HEK293 (cell line): ENCODE results near the gene SPON1.

Experiments
- CTCF ChIA-PET: fragments of 350-600 bp; formaldehyde crosslinking; extraction: SDS; loops from one replicate; lab custom pipeline; 2021; ENCODE audit warnings: antibody characterized with exemption; lab: Yijun Ruan, JAX
- POLR2A ChIA-PET: fragments of 300-600 bp; formaldehyde crosslinking; extraction: SDS; loops from one replicate; lab custom pipeline; 2020; ENCODE audit warnings: antibody characterized with exemption, inconsistent platforms; lab: Yijun Ruan, JAX
- H3K27ac ChIP-seq: fragments of 200-500 bp; sonication (Bioruptor generic); 2 replicates; pipeline ENCODE4 v1.5.1; 2014; ENCODE audit warnings: low read depth, low read length, control low read depth, inconsistent platforms; ENCODE audit errors: extremely low read depth
- H3K36me3 ChIP-seq, 2 experiments: fragments of 200-500 bp in 1 of 2; sonication (Bioruptor generic) in 1 of 2; 1 replicate in 1 of 2; 2 replicates in 1 of 2; pipeline ENCODE4 v1.5.1; 2014 to 2017; ENCODE audit warnings: inconsistent platforms in 2 of 2, low read length in 2 of 2; ENCODE audit not compliant: control insufficient read depth in 2 of 2, insufficient read depth in 1 of 2
- H3K4me1 ChIP-seq: fragments of 200-500 bp; sonication (Bioruptor generic); 2 replicates; pipeline ENCODE4 v1.5.1; 2014; ENCODE audit warnings: mild to moderate bottlenecking, low read length, inconsistent platforms; ENCODE audit not compliant: control insufficient read depth, insufficient read depth
- H3K4me3 ChIP-seq: 2 replicates; pipeline ENCODE4 v1.5.1; 2011; ENCODE audit warnings: low read depth, mild to moderate bottlenecking, control low read depth, low read length, moderate library complexity
- H3K9me3 ChIP-seq: fragments of 200-500 bp; sonication (Bioruptor generic); 2 replicates; pipeline ENCODE4 v1.5.1; 2014; ENCODE audit warnings: low read depth, low read length, inconsistent platforms; ENCODE audit not compliant: control insufficient read depth, insufficient read depth
- EGR2 ChIP-seq: fragments of 450-650 bp; formaldehyde crosslinking; IDR thresholded peaks from 2 replicates; pipeline ENCODE4 v1.5.1; 2016; ENCODE audit warnings: low read depth, missing biosample characterization, missing genetic modification characterization
- KLF1 ChIP-seq: fragments of 450-650 bp; formaldehyde crosslinking; IDR thresholded peaks from 2 replicates; pipeline ENCODE4 v1.5.1; 2016; ENCODE audit warnings: missing biosample characterization, missing genetic modification characterization
- MYNN ChIP-seq: fragments of 450-650 bp; formaldehyde crosslinking; IDR thresholded peaks from 2 replicates; pipeline ENCODE4 v1.5.1; 2016; ENCODE audit warnings: missing biosample characterization, missing genetic modification characterization, borderline replicate concordance
- MZF1 ChIP-seq: fragments of 450-650 bp; formaldehyde crosslinking; IDR thresholded peaks from 2 replicates; pipeline ENCODE4 v1.5.1; 2017; ENCODE audit warnings: missing biosample characterization, missing genetic modification characterization, borderline replicate concordance
- PRDM1 ChIP-seq: fragments of 450-650 bp; formaldehyde crosslinking; IDR thresholded peaks from 2 replicates; pipeline ENCODE4; 2016; ENCODE audit warnings: missing biosample characterization, missing genetic modification characterization
- TRIM28 ChIP-seq: IDR thresholded peaks from 2 replicates; pipeline ENCODE4 v1.6.1; 2011; ENCODE audit warnings: low read length, control low read depth, borderline replicate concordance
- YY2 ChIP-seq: fragments of 450-650 bp; formaldehyde crosslinking; IDR thresholded peaks from 2 replicates; pipeline ENCODE4 v1.5.1; 2016; ENCODE audit warnings: missing biosample characterization, missing genetic modification characterization
- ZBTB26 ChIP-seq: fragments of 450-650 bp; formaldehyde crosslinking; optimal IDR thresholded peaks from 2 replicates; pipeline ENCODE3; 2016; ENCODE audit warnings: missing biosample characterization, mild to moderate bottlenecking, missing genetic modification characterization
- ZNF10 ChIP-seq: fragments of 450-650 bp; formaldehyde crosslinking; IDR thresholded peaks from 2 replicates; pipeline ENCODE4 v1.5.1; 2017; ENCODE audit warnings: missing biosample characterization, missing genetic modification characterization
- ZNF114 ChIP-seq: fragments of 450-650 bp; formaldehyde crosslinking; IDR thresholded peaks from 2 replicates; pipeline ENCODE4 v1.5.0; 2017; ENCODE audit warnings: missing biosample characterization, missing genetic modification characterization
- ZNF133 ChIP-seq: fragments of 450-650 bp; formaldehyde crosslinking; IDR thresholded peaks from 2 replicates; pipeline ENCODE4 v1.5.1; 2016; ENCODE audit warnings: missing biosample characterization, missing genetic modification characterization
- ZNF157 ChIP-seq: fragments of 450-650 bp; formaldehyde crosslinking; IDR thresholded peaks from 2 replicates; pipeline ENCODE4 v1.5.1; 2016; ENCODE audit warnings: missing biosample characterization, missing genetic modification characterization
- ZNF202 ChIP-seq: fragments of 450-650 bp; formaldehyde crosslinking; IDR thresholded peaks from 2 replicates; pipeline ENCODE4 v1.5.1; 2016; ENCODE audit warnings: missing biosample characterization, missing genetic modification characterization, borderline replicate concordance
- ZNF223 ChIP-seq: fragments of 450-650 bp; formaldehyde crosslinking; IDR thresholded peaks from 2 replicates; pipeline ENCODE4 v1.5.1; 2016; ENCODE audit warnings: missing biosample characterization, missing genetic modification characterization
- ZNF280C ChIP-seq: fragments of 450-650 bp; formaldehyde crosslinking; IDR thresholded peaks from 2 replicates; pipeline ENCODE4 v1.5.1; 2016; ENCODE audit warnings: missing biosample characterization, missing genetic modification characterization
- ZNF350 ChIP-seq: fragments of 450-650 bp; formaldehyde crosslinking; IDR thresholded peaks from 2 replicates; pipeline ENCODE4 v1.5.0; 2017; ENCODE audit warnings: missing biosample characterization, mild to moderate bottlenecking, missing genetic modification characterization
- ZNF366 ChIP-seq: fragments of 450-650 bp; formaldehyde crosslinking; conservative IDR thresholded peaks from 2 replicates; pipeline ENCODE4 v1.5.1; 2016; ENCODE audit warnings: missing biosample characterization, missing genetic modification characterization
- ZNF398 ChIP-seq: fragments of 450-650 bp; formaldehyde crosslinking; IDR thresholded peaks from 2 replicates; pipeline ENCODE4 v1.5.1; 2017; ENCODE audit warnings: missing biosample characterization, missing genetic modification characterization
- ZNF510 ChIP-seq: fragments of 450-650 bp; formaldehyde crosslinking; IDR thresholded peaks from 2 replicates; pipeline ENCODE4 v1.5.1; 2018; ENCODE audit warnings: mild to moderate bottlenecking, missing genetic modification characterization, missing biosample characterization; ENCODE audit not compliant: insufficient replicate concordance
- ZNF548 ChIP-seq: fragments of 450-650 bp; formaldehyde crosslinking; IDR thresholded peaks from 2 replicates; pipeline ENCODE4 v1.5.1; 2016; ENCODE audit warnings: missing biosample characterization, missing genetic modification characterization
- ZNF558 ChIP-seq: fragments of 450-650 bp; formaldehyde crosslinking; IDR thresholded peaks from 2 replicates; pipeline ENCODE4 v1.5.1; 2016; ENCODE audit warnings: missing biosample characterization, missing genetic modification characterization
- ZNF596 ChIP-seq: fragments of 450-650 bp; IDR thresholded peaks from 2 replicates; pipeline ENCODE4 v1.5.0; 2018; ENCODE audit warnings: missing biosample characterization, mild to moderate bottlenecking, missing genetic modification characterization, moderate library complexity
- ZNF621 ChIP-seq: fragments of 450-650 bp; formaldehyde crosslinking; IDR thresholded peaks from 2 replicates; pipeline ENCODE4 v1.5.1; 2017; ENCODE audit warnings: missing biosample characterization, missing genetic modification characterization
- ZNF645 ChIP-seq: fragments of 450-650 bp; formaldehyde crosslinking; IDR thresholded peaks from 2 replicates; pipeline ENCODE4; 2016; ENCODE audit warnings: missing biosample characterization, missing genetic modification characterization
- ZNF658 ChIP-seq: fragments of 450-650 bp; formaldehyde crosslinking; IDR thresholded peaks from 2 replicates; pipeline ENCODE4; 2016; ENCODE audit warnings: missing biosample characterization, missing genetic modification characterization
- ZNF768 ChIP-seq: fragments of 450-650 bp; formaldehyde crosslinking; IDR thresholded peaks from 2 replicates; pipeline ENCODE4 v1.5.1; 2018; ENCODE audit warnings: missing biosample characterization, mild to moderate bottlenecking, missing genetic modification characterization
- ZNF785 ChIP-seq: fragments of 450-650 bp; formaldehyde crosslinking; IDR thresholded peaks from 2 replicates; pipeline ENCODE4 v1.5.1; 2016; ENCODE audit warnings: missing biosample characterization, missing genetic modification characterization
- ZNF843 ChIP-seq: fragments of 450-650 bp; formaldehyde crosslinking; IDR thresholded peaks from 2 replicates; pipeline ENCODE4 v1.5.1; 2016; ENCODE audit warnings: missing biosample characterization, missing genetic modification characterization
- ZSCAN30 ChIP-seq: fragments of 450-650 bp; IDR thresholded peaks from 2 replicates; pipeline ENCODE4 v1.5.1; 2018; ENCODE audit warnings: missing biosample characterization, mild to moderate bottlenecking, missing genetic modification characterization, moderate library complexity
- TF ChIP-seq, protein P1 (sequence below): fragments of 450-650 bp; formaldehyde crosslinking; IDR thresholded peaks from 2 replicates; pipeline ENCODE4 v1.5.1; 2016; ENCODE audit warnings: missing biosample characterization, missing genetic modification characterization

SPON1 gene

GRCh38 chr11:13962562-13963168 is at the start of gene SPON1 (continued):
- no peak for TF ChIP-seq ZNF785 (tag by site-specific recombination)
- TF ChIP-seq MZF1 (tag by site-specific recombination): 0 out of 2 replicates have a peak, but pooled peaks have one; percentile 52
- TF ChIP-seq ZBTB26: peak; percentile 98
- TF ChIP-seq, all 188 proteins: peak for 17

DNA sequence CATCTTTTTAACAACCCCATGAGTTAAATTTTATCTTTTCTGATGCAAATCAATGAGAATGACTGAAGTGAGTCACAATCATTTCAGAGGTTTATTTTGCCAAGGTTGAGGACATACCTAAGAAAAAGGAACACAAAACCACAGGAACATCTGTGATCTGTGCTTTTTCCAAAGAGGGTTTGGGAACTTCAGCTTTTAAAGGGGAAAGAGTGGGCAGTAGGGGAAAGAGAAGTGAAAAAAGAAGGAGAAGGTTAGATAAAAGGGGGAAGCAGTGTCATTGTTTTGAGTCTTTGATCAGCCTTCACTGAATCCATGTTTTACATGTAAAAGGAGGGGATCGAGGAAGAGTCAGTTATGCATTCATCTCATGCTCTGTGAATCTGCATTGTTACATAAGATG is 45.3 kb upstream of the SPON1 start:
- POLR2A ChIA-PET: no interaction called here

DNA sequence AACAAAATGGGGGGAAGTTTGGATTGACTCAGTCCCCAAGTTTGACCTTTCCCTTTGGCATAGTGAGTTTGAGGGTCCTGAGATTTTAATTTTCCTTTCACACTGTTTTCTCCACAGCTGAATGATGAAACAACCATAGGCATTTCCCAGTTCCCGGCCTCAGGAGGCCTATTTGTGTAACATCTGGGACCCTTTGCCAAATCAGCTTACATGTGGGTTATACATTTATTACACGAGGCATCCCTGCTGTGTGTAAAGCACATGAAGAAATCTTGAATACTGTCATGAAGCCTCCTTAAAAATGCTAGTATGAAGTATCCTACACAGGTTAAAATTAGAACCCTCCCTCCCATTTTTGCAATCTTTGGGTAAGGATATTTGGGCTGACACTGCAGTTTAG is 44.6 kb upstream of the SPON1 start:
- H3K4me3 ChIP-seq: no peak overlapping the region
- ChIA-PET CTCF (interaction anchor here (1.5 kb wide), 1 partner anchor 44 kb away, joined by 6 read pairs; no protein-coding TSS in a partner anchor), POLR2A (no interaction called here)
- no peaks in the 10 kb centered on the region for H3K36me3 ChIP-seq
- TF ChIP-seq ZNF223 (tag by site-specific recombination) (no peak), TRIM28 (no peak), PRDM1 (tag by site-specific recombination) (no peak), ZNF350 (no peak), ZSCAN30 (tag by site-specific recombination) (no peak), ZNF621 (tag by site-specific recombination) (no peak), ZNF398 (tag by site-specific recombination) (no peak), ZNF133 (tag by site-specific recombination) (no peak), ZNF510 (tag by site-specific recombination) (no peak), ZNF768 (tag by site-specific recombination) (no peak), ZNF114 (tag by site-specific recombination) (no peak), ZNF202 (tag by site-specific recombination) (no peak), YY2 (tag by site-specific recombination) (no peak), KLF1 (tag by site-specific recombination) (no peak), ZNF548 (tag by site-specific recombination) (no peak), ZNF558 (tag by site-specific recombination) (no peak), ZNF645 (tag by site-specific recombination) (no peak), ZNF280C (tag by site-specific recombination) (no peak)
- TF ChIP-seq, protein P1, sequence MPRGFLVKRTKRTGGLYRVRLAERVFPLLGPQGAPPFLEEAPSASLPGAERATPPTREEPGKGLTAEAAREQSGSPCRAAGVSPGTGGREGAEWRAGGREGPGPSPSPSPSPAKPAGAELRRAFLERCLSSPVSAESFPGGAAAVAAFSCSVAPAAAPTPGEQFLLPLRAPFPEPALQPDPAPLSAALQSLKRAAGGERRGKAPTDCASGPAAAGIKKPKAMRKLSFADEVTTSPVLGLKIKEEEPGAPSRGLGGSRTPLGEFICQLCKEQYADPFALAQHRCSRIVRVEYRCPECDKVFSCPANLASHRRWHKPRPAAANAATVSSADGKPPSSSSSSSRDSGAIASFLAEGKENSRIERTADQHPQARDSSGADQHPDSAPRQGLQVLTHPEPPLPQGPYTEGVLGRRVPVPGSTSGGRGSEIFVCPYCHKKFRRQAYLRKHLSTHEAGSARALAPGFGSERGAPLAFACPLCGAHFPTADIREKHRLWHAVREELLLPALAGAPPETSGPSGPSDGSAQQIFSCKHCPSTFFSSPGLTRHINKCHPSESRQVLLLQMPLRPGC (tag by site-specific recombination): no peak
- H3K27ac ChIP-seq: no peak overlapping the region
- no peaks in the 10 kb centered on the region for H3K9me3 ChIP-seq
- no peaks in the 10 kb centered on the region for H3K4me1 ChIP-seq

More for the DNA sequence above, 45.3 kb upstream of the SPON1 start:
- CTCF ChIA-PET: interaction anchor here (1.5 kb wide), 1 partner anchor 44 kb away, joined by 6 read pairs; no protein-coding TSS in a partner anchor
- Histone ChIP-seq H3K36me3 (no peaks in the 10 kb centered on the region), H3K9me3 (no peaks in the 10 kb centered on the region), H3K27ac (no peak overlapping the region), H3K4me1 (no peaks in the 10 kb centered on the region), H3K4me3 (no peak overlapping the region)
- TF ChIP-seq ZNF10 (tag by site-specific recombination) (no peak), ZNF596 (no peak), MYNN (tag by site-specific recombination) (no peak), ZNF658 (tag by site-specific recombination) (no peak), ZNF843 (tag by site-specific recombination) (no peak), EGR2 (tag by site-specific recombination) (no peak), ZNF366 (tag by site-specific recombination) (no peak), ZNF157 (tag by site-specific recombination) (no peak), ZNF768 (tag by site-specific recombination) (no peak), ZNF350 (no peak), PRDM1 (tag by site-specific recombination) (no peak)
